ENCODE data around the gene SEC16A. TPM values are rescaled to one million over a fixed set of nuclear protein-coding genes. Genes with fewer than 3 reads are reported as not detected.

SEC16A gene
- total and polyA plus RNA-seq, 2 donors from 2014 or later = 37.0 to 67.1 TPM

DNA sequence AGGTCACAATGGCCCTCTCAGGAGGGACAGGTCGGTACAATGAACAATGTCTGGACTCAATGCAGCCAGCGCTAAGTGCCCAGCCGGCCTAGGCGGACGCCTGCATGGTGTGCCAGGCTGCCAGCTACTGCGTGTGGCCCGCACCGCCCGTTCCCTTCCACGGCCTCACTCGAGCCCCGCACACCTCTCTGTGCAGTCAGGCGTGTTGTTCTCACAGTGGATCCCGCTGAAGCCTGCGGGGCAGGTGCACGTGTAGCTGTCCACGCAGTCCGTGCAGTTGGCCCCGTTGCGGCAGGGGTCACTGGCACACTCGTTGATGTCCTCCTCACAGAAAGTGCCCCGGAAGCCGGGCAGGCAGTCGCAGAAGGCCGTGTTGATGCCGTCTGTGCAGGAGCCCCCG, 26.7 kb upstream of the SEC16A start:
- Histone ChIP-seq H3K27me3 (ENCODE audit: control insufficient read depth, insufficient read depth, low read length) (no peaks in the 10 kb centered on the region), H3K36me3 (ENCODE audit: control insufficient read depth in 2 of 3, insufficient read depth in 3 of 3, low read length in 3 of 3) (peaks cover 2 to 50% (median 12%) of the 10 kb centered on the region in 3 donors), H3K9me3 (ENCODE audit: control insufficient read depth in 2 of 3, insufficient read depth in 1 of 3, low read length in 3 of 3) (no peaks in the 10 kb centered on the region), H3K4me1 (ENCODE audit: control insufficient read depth in 2 of 3, insufficient read depth in 2 of 3, low read depth in 1 of 3, low read length in 3 of 3) (peaks cover 0 to 7% (median 0%) of the 10 kb centered on the region in 3 donors), H3K9ac (ENCODE audit: low read length in 3 of 3) (no peak overlapping the region), H3K4me3 (ENCODE audit: low read length in 3 of 3) (no peak overlapping the region), H3K27ac (ENCODE audit: low read depth in 2 of 2, low read length in 2 of 2) (no peak overlapping the region)
- DNase-seq = no peak
- intact Hi-C loops (cut with DNase I) = no loop called here
- TF ChIP-seq, protein P1, sequence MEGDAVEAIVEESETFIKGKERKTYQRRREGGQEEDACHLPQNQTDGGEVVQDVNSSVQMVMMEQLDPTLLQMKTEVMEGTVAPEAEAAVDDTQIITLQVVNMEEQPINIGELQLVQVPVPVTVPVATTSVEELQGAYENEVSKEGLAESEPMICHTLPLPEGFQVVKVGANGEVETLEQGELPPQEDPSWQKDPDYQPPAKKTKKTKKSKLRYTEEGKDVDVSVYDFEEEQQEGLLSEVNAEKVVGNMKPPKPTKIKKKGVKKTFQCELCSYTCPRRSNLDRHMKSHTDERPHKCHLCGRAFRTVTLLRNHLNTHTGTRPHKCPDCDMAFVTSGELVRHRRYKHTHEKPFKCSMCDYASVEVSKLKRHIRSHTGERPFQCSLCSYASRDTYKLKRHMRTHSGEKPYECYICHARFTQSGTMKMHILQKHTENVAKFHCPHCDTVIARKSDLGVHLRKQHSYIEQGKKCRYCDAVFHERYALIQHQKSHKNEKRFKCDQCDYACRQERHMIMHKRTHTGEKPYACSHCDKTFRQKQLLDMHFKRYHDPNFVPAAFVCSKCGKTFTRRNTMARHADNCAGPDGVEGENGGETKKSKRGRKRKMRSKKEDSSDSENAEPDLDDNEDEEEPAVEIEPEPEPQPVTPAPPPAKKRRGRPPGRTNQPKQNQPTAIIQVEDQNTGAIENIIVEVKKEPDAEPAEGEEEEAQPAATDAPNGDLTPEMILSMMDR (IDR thresholded peaks at IDR 0.05; ENCODE audit: borderline replicate concordance, extremely low read depth, insufficient read depth) = no peak
- FAIRE-seq = no peak

- no peaks in the 10 kb centered on the region for H3K9me3 ChIP-seq (ENCODE audit: control insufficient read depth in 2 of 3, insufficient read depth in 1 of 3, low read length in 3 of 3)
- no peak overlapping the region for H3K9ac ChIP-seq (ENCODE audit: low read length in 3 of 3)
- DNase-seq (no peak), FAIRE-seq (no peak)
- H3K27me3 ChIP-seq (ENCODE audit: control insufficient read depth, insufficient read depth, low read length) = no peaks in the 10 kb centered on the region
- TF ChIP-seq, protein P1 (IDR thresholded peaks at IDR 0.05; ENCODE audit: borderline replicate concordance, extremely low read depth, insufficient read depth) = no peak
- intact Hi-C loops (cut with DNase I) = no loop called here
- peaks cover 0 to 7% (median 0%) of the 10 kb centered on the region in 3 donors for H3K4me1 ChIP-seq (ENCODE audit: control insufficient read depth in 2 of 3, insufficient read depth in 2 of 3, low read depth in 1 of 3, low read length in 3 of 3)
- H3K27ac ChIP-seq (ENCODE audit: low read depth in 2 of 2, low read length in 2 of 2) = no peak overlapping the region
- peaks cover 2 to 49% (median 12%) of the 10 kb centered on the region in 3 donors for H3K36me3 ChIP-seq (ENCODE audit: control insufficient read depth in 2 of 3, insufficient read depth in 3 of 3, low read length in 3 of 3)
- no peak overlapping the region for H3K4me3 ChIP-seq (ENCODE audit: low read length in 3 of 3)
These were observed 26.1 kb upstream of the SEC16A start for GRCh38 chr9:136508729-136509500.

- Histone ChIP-seq H3K9ac (ENCODE audit: low read length in 3 of 3) (no peak overlapping the region), H3K36me3 (ENCODE audit: control insufficient read depth in 2 of 3, insufficient read depth in 3 of 3, low read length in 3 of 3) (peaks cover 2 to 46% (median 10%) of the 10 kb centered on the region in 3 donors), H3K27me3 (ENCODE audit: control insufficient read depth, insufficient read depth, low read length) (no peaks in the 10 kb centered on the region), H3K4me3 (ENCODE audit: low read length in 3 of 3) (no peak overlapping the region), H3K27ac (ENCODE audit: low read depth in 2 of 2, low read length in 2 of 2) (no peak overlapping the region), H3K9me3 (ENCODE audit: control insufficient read depth in 2 of 3, insufficient read depth in 1 of 3, low read length in 3 of 3) (no peaks in the 10 kb centered on the region), H3K4me1 (ENCODE audit: control insufficient read depth in 2 of 3, insufficient read depth in 2 of 3, low read depth in 1 of 3, low read length in 3 of 3) (peaks cover 0 to 3% (median 0%) of the 10 kb centered on the region in 3 donors)
- TF ChIP-seq, protein P1 (IDR thresholded peaks at IDR 0.05; ENCODE audit: borderline replicate concordance, extremely low read depth, insufficient read depth) = no peak
- DNase-seq (no peak), FAIRE-seq (no peak)
- intact Hi-C loops (cut with DNase I) = no loop called here
These were observed 25.1 kb upstream of the SEC16A start for GRCh38 chr9:136507992-136508375.
